H1 (cell line): Measurements from ENCODE around the gene TXNDC11. TPM values are rescaled to one million over a fixed set of nuclear protein-coding genes. Genes with fewer than 3 reads are reported as not detected.

Experiments
- CTCF ChIA-PET: fragments of 300-600 bp; sonication (Branson Sonifier 250); formaldehyde crosslinking; loops from one replicate; lab custom pipeline; 2021; ENCODE audit not compliant: partially characterized antibody; lab: Charles Lee
- POLR2A ChIA-PET: fragments of 300-600 bp; sonication (Branson Sonifier 250); formaldehyde crosslinking; loops from one replicate; lab custom pipeline; 2021; ENCODE audit warnings: inconsistent platforms; ENCODE audit not compliant: partially characterized antibody; lab: Charles Lee
- DNase-seq, 2 experiments: peaks; one replicate each; pipeline versions ENCODE4 v3.0.0 to v3.0.0-alpha.2; 2010 to 2022; ENCODE audit warnings: low spot score in 2 of 2, low read depth in 1 of 2, mixed read lengths in 1 of 2
- FAIRE-seq: peaks from 2 replicates; lab custom pipeline; 2011; peaks lifted over from hg19 to GRCh38; lab: Jason Lieb, UNC
- H2AFZ ChIP-seq: 2 replicates; pipeline ENCODE4 v1.8.1; 2012; ENCODE audit warnings: low read length, inconsistent platforms
- H2AK5ac ChIP-seq: 2 replicates; pipeline ENCODE4 v1.6.1; 2013; ENCODE audit warnings: low read depth, low read length
- H2BK120ac ChIP-seq: replicated peaks from 2 replicates; pipeline ENCODE3; 2013; ENCODE audit warnings: low read depth, low read length, inconsistent platforms
- H2BK12ac ChIP-seq: 2 replicates; pipeline ENCODE4 v1.6.1; 2013; ENCODE audit warnings: low read depth, low read length
- H2BK15ac ChIP-seq: 2 replicates; pipeline ENCODE4 v1.6.1; 2013; ENCODE audit warnings: low read length
- H2BK20ac ChIP-seq: 2 replicates; pipeline ENCODE4 v1.6.1; 2013; ENCODE audit warnings: low read length
- H2BK5ac ChIP-seq: 2 replicates; pipeline ENCODE4 v1.6.1; 2013; ENCODE audit warnings: low read depth, low read length
- H3K14ac ChIP-seq: 2 replicates; pipeline ENCODE4 v1.6.1; 2013; ENCODE audit warnings: inconsistent platforms; ENCODE audit not compliant: insufficient read length
- H3K18ac ChIP-seq: 2 replicates; pipeline ENCODE4 v1.6.1; 2013; ENCODE audit warnings: low read length; ENCODE audit errors: extremely low read depth
- H3K23ac ChIP-seq: 2 replicates; pipeline ENCODE4 v1.6.1; 2013; ENCODE audit warnings: inconsistent platforms; ENCODE audit not compliant: insufficient read length
- H3K23me2 ChIP-seq: 2 replicates; pipeline ENCODE4 v1.6.1; 2013; ENCODE audit warnings: low read depth, low read length
- H3K27ac ChIP-seq: 2 replicates; pipeline ENCODE4 v1.6.1; 2011; ENCODE audit warnings: low read depth, low read length, inconsistent platforms
- H3K27me3 ChIP-seq, 4 experiments: replicated peaks in 1 of 4; 1 replicate in 1 of 4; 2 replicates in 3 of 4; pipeline versions ENCODE4 v1.6.1 to v1.8.1; 2011 to 2013; ENCODE audit warnings: low read length in 3 of 4, mild to moderate bottlenecking in 3 of 4, inconsistent platforms in 2 of 4, mixed read lengths in 2 of 4, moderate library complexity in 1 of 4; ENCODE audit not compliant: control insufficient read depth in 3 of 4, insufficient read depth in 3 of 4; ENCODE audit errors: extremely low read depth in 1 of 4
- H3K36me3 ChIP-seq, 4 experiments: 2 replicates each; pipeline versions ENCODE4 v1.6.1 to v1.8.1; 2011 to 2013; ENCODE audit warnings: mild to moderate bottlenecking in 4 of 4, low read length in 3 of 4, moderate library complexity in 2 of 4, control low read depth in 1 of 4, inconsistent platforms in 1 of 4; ENCODE audit not compliant: insufficient read depth in 4 of 4, control insufficient read depth in 2 of 4
- H3K4ac ChIP-seq: replicated peaks from 2 replicates; pipeline ENCODE3; 2013; ENCODE audit warnings: low read length, low read depth, mixed read lengths, inconsistent platforms; ENCODE audit not compliant: insufficient read length
- H3K4me1 ChIP-seq, 4 experiments: replicated peaks in 1 of 4; 1 replicate in 1 of 4; 2 replicates in 3 of 4; pipeline versions ENCODE4 v1.6.1 to v1.8.1; 2011 to 2013; ENCODE audit warnings: low read length in 3 of 4, inconsistent platforms in 2 of 4, mixed read lengths in 1 of 4; ENCODE audit not compliant: insufficient read depth in 4 of 4, control insufficient read depth in 3 of 4
- H3K4me2 ChIP-seq, 2 experiments: 2 replicates each; pipeline versions ENCODE4 v1.6.1 to v1.8.1; 2011 to 2013; ENCODE audit warnings: low read depth in 2 of 2, low read length in 2 of 2, control low read depth in 1 of 2, inconsistent platforms in 1 of 2, mild to moderate bottlenecking in 1 of 2; ENCODE audit not compliant: insufficient read depth in 1 of 2
- H3K4me3 ChIP-seq, 4 experiments: fragments of 200-600, 300-600 bp in 1 of 4; sonication (generic), shearing (Covaris generic), sonication (Bioruptor Twin) in 1 of 4; 2 replicates each; pipeline versions ENCODE4 v1.5.1 to v1.8.1; 2011 to 2016; ENCODE audit warnings: low read length in 4 of 4, low read depth in 3 of 4, control low read depth in 2 of 4, inconsistent platforms in 2 of 4, mild to moderate bottlenecking in 2 of 4, mixed read lengths in 1 of 4, moderate library complexity in 1 of 4; ENCODE audit not compliant: insufficient read depth in 2 of 4; ENCODE audit errors: extremely low read depth in 1 of 4
- H3K56ac ChIP-seq: replicated peaks from 2 replicates; pipeline ENCODE3; 2013; ENCODE audit warnings: low read depth, mild to moderate bottlenecking, mixed read lengths, low read length, inconsistent platforms; ENCODE audit not compliant: insufficient read length
- H3K79me1 ChIP-seq: 2 replicates; pipeline ENCODE4 v1.6.1; 2013; ENCODE audit warnings: low read depth, low read length, control low read depth
- H3K79me2 ChIP-seq, 2 experiments: 2 replicates each; pipeline versions ENCODE4 v1.6.1 to v1.8.1; 2012 to 2013; ENCODE audit warnings: low read length in 2 of 2, mild to moderate bottlenecking in 2 of 2, inconsistent platforms in 1 of 2; ENCODE audit not compliant: insufficient read depth in 2 of 2, control insufficient read depth in 1 of 2
- H3K9ac ChIP-seq, 4 experiments: replicated peaks in 1 of 4; 1 replicate in 1 of 4; 2 replicates in 3 of 4; pipeline versions ENCODE4 v1.6.1 to v1.8.1; 2011 to 2013; ENCODE audit warnings: low read depth in 3 of 4, low read length in 3 of 4, control low read depth in 2 of 4, mild to moderate bottlenecking in 2 of 4, moderate library complexity in 2 of 4, inconsistent platforms in 1 of 4; ENCODE audit errors: extremely low read depth in 1 of 4
- H3K9me3 ChIP-seq, 2 experiments: 2 replicates each; pipeline versions ENCODE4 v1.6.1 to v1.8.1; 2012 to 2013; ENCODE audit warnings: mild to moderate bottlenecking in 2 of 2, moderate library complexity in 2 of 2, control low read depth in 1 of 2, inconsistent platforms in 1 of 2, low read depth in 1 of 2, low read length in 1 of 2, mixed read lengths in 1 of 2; ENCODE audit not compliant: insufficient read depth in 2 of 2
- H4K20me1 ChIP-seq, 2 experiments: replicated peaks in 1 of 2; 2 replicates each; pipeline versions ENCODE3 to v1.8.1; 2011 to 2013; ENCODE audit warnings: inconsistent platforms in 2 of 2, low read length in 2 of 2, mild to moderate bottlenecking in 1 of 2; ENCODE audit not compliant: insufficient read depth in 2 of 2, control insufficient read depth in 1 of 2
- H4K5ac ChIP-seq: 2 replicates; pipeline ENCODE4 v1.6.1; 2013; ENCODE audit warnings: low read length, low read depth, mixed read lengths, inconsistent platforms; ENCODE audit not compliant: insufficient read length
- H4K8ac ChIP-seq: 2 replicates; pipeline ENCODE4 v1.8.0; 2013; ENCODE audit warnings: mild to moderate bottlenecking, moderate library complexity, low read length, inconsistent platforms; ENCODE audit not compliant: insufficient read depth; ENCODE audit errors: extremely low read depth
- H4K91ac ChIP-seq: replicated peaks from 2 replicates; pipeline ENCODE3; 2013; ENCODE audit warnings: low read length, mixed read lengths, inconsistent platforms; ENCODE audit not compliant: insufficient read length
- HDAC6 ChIP-seq: IDR thresholded peaks from one replicate; pipeline ENCODE4 v1.7.1; 2012; ENCODE audit warnings: low read depth, mild to moderate bottlenecking, inconsistent platforms, low read length, moderate library complexity
- NANOG ChIP-seq: IDR thresholded peaks from 2 replicates; pipeline ENCODE4 v1.6.1; 2011; ENCODE audit warnings: low read length, low read depth, mild to moderate bottlenecking, inconsistent platforms; ENCODE audit not compliant: insufficient read depth, poor library complexity, severe bottlenecking
- RBBP5 ChIP-seq: IDR thresholded peaks from 2 replicates; pipeline ENCODE4 v1.7.1; 2012; ENCODE audit warnings: low read depth, mild to moderate bottlenecking, inconsistent platforms, low read length, moderate library complexity, borderline replicate concordance
- WGBS, 2 experiments: shearing (Covaris generic) in 1 of 2; methylation state at CpG; one replicate each; pipeline versions ENCODE4 v1.1.6 to v1.1.7; 2013 to 2015; ENCODE audit warnings: low lambda C conversion rate in 2 of 2, mixed read lengths in 2 of 2, inconsistent platforms in 1 of 2, low coverage in 1 of 2, missing lambda C conversion rate in 1 of 2; ENCODE audit not compliant: insufficient replicate concordance in 2 of 2, insufficient coverage in 1 of 2, insufficient read length in 1 of 2; ENCODE audit errors: extremely low coverage in 1 of 2, missing lambda C conversion rate in 1 of 2; 5-methylcytosine and 5-hydroxymethylcytosine counted together
- polyA plus RNA-seq, 7 experiments: library from polyadenylated mRNA; depleted of rRNA in 3 of 7; stranded (reverse) in 5 of 7; unstranded in 2 of 7; fragments of >200 nt in 5 of 7; fragments of 200-250 nt in 2 of 7; gene quantifications; 1 replicate in 5 of 7; 2 replicates in 1 of 7; 4 replicates in 1 of 7; pipeline versions ENCODE4 v1.2.1 to v1.2.3, GENCODE V29; 2011 to 2013; ENCODE audit warnings: missing spikeins in 2 of 7, mixed read lengths in 2 of 7
- total RNA-seq: library from RNA; stranded (reverse); fragmentation: NEBNext Ultra II Directional; extraction: Animal tissue kit (Norgen Biotek cat#: 25700); gene quantifications from 2 replicates; pipeline ENCODE4 v1.2.1, GENCODE V29; 2021
- TF ChIP-seq, protein P1 (sequence below): IDR thresholded peaks from 2 replicates; pipeline ENCODE4 v1.6.1; 2012; ENCODE audit warnings: low read length, inconsistent platforms

The TXNDC11 gene
- total and polyA plus RNA-seq, 2 of the 8 experiments (the other 6 are each of a cell fraction or from before 2014, with no cell fraction given), result 13.5 to 13.8 TPM

DNA sequence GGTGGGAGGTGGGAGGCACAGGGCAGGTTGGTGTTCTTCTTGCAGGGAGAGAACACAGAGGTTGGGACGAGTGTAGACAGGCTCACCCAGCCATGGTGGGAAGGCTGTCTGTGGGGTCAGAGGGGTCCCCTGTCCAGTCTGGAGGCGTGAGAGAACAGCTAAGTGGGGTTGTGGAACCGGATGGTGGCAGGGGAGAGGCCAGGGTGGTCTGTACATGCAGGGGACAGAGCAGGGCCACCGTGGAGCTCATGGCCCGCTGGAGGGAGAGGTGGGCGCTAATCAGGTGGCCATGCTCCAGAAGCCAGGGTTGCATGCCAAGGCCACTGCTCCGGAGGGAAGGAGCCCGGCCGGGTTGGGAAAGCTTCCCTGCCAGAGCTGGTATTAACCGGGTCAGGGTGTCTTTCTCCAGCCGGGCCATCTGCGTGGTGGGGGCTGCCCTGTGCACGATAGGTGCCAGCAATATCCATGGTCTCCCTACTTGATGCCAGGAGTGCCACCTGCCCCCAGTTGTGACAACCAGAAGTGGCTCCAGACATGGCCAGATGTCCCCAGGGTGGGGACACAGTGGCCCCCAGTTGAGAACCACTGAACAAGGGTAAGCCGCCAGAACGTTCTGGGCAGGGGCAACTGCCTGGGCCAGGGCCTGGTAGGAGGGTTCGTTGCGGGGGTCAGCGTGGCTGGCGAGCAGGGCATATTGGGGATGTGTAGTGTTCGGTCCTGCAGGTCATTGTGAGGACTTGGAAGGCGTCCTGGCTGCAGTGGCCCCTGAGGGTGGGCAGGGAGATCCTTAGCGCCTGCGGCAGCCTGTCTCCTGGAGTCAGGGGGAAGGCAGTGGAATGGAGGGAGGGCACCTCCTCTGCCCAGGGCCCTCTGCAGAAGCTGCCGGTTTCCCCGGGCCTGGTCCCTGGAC lies 69.3 kb downstream of the TXNDC11 start:
- TF ChIP-seq RBBP5 (no peak), NANOG (no peak), HDAC6 (no peak)
- TF ChIP-seq, protein P1, sequence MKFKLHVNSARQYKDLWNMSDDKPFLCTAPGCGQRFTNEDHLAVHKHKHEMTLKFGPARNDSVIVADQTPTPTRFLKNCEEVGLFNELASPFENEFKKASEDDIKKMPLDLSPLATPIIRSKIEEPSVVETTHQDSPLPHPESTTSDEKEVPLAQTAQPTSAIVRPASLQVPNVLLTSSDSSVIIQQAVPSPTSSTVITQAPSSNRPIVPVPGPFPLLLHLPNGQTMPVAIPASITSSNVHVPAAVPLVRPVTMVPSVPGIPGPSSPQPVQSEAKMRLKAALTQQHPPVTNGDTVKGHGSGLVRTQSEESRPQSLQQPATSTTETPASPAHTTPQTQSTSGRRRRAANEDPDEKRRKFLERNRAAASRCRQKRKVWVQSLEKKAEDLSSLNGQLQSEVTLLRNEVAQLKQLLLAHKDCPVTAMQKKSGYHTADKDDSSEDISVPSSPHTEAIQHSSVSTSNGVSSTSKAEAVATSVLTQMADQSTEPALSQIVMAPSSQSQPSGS, result no peak
- peaks cover 3 to 23% (median 19%) of the 10 kb centered on the region in 4 experiments; a peak in 6 of 8 replicates for H3K36me3 ChIP-seq
- H4K91ac ChIP-seq, result no peak overlapping the region
- H2AFZ ChIP-seq, result no peak overlapping the region
- H3K23ac ChIP-seq, result no peak overlapping the region
- no peaks in the 10 kb centered on the region; a peak in 1 of 7 replicates for H3K27me3 ChIP-seq
- H4K20me1 ChIP-seq, result peaks cover 34 to 74% of the 10 kb centered on the region in 2 experiments
- no peaks in the 10 kb centered on the region for H3K9me3 ChIP-seq
- no peak overlapping the region for H3K4me2 ChIP-seq
- ChIA-PET POLR2A (interaction anchor here (0.6 to 2.9 kb wide), 5 partner anchors 9 to 178 kb away, joined by 3 to 6 read pairs (median 3); no protein-coding TSS in a partner anchor), CTCF (interaction anchor here (0.5 to 2.5 kb wide), 5 partner anchors 16 to 207 kb away, joined by 3 to 9 read pairs (median 4); no protein-coding TSS in a partner anchor)
- peaks cover 30% of the 10 kb centered on the region for H3K79me1 ChIP-seq
- peaks cover 5 to 28% (median 21%) of the 10 kb centered on the region in 4 experiments for H3K4me1 ChIP-seq
- H3K56ac ChIP-seq, result no peak overlapping the region
- no peak overlapping the region for H2BK120ac ChIP-seq
- no peak for FAIRE-seq
- peak overlapping the region; percentile 59; the same call in 1 of the 2 replicates for H4K8ac ChIP-seq
- H4K5ac ChIP-seq, result no peak overlapping the region
- 0 out of 2 replicates have a peak overlapping the region, but pooled peaks have one; percentile 27 for H2BK12ac ChIP-seq
- no peak overlapping the region for H3K4me3 ChIP-seq
- 0 out of 2 replicates have a peak overlapping the region, but pooled peaks have one; percentile 72 for H2AK5ac ChIP-seq
- H3K9ac ChIP-seq, result no peak overlapping the region
- peak overlapping the region; percentile 78; the same call in 1 of the 2 replicates for H2BK5ac ChIP-seq
- H2BK20ac ChIP-seq, result no peak overlapping the region
- 91% methylated on average over 20 of the region's 25 CpGs; no CpG with 5 or more reads in 1 of the 2 experiments for WGBS, 2 experiments
- H3K23me2 ChIP-seq, result peaks cover 4% of the 10 kb centered on the region; the same call in 1 of the 2 replicates
- H2BK15ac ChIP-seq, result no peak overlapping the region
- peaks cover 14 to 64% of the 10 kb centered on the region in 2 experiments for H3K79me2 ChIP-seq
- H3K4ac ChIP-seq, result no peak overlapping the region
- H3K27ac ChIP-seq, result 0 out of 2 replicates have a peak overlapping the region, but pooled peaks have one; percentile 28
- H3K18ac ChIP-seq, result no peak overlapping the region; the same call in 1 of the 2 replicates
- DNase-seq, result no peak
- H3K14ac ChIP-seq, result no peak overlapping the region
